ENCODE data around the gene CNTN4.
"Not testable (repeated sequence)": the region's sequence is repeated elsewhere in the genome, so short reads cannot be mapped to it uniquely, and the experiment has no call there.

Gene CNTN4

DNA sequence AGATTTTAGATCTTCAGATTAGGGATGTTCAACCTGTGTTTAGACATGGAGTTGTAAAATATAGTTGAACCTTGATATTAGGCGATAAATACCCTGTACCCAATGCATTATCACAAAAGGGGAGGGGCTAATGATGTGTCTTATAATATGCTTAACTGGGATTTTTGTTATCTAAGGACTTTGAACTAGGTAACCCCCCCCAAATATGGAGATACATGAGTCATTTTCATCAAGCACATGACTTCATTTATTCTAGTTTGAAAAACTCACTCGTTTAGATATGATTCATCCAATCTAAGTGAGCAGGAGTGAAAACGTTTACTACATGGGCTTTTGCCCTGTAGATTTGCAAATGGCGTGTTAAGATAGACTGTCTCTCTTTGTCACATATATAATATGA, 799.2 kb downstream of the CNTN4 start:
- no peak overlapping the region for H3K27ac Mint-ChIP-seq
- no peaks in the 10 kb centered on the region for H3K36me3 Mint-ChIP-seq
- no peaks in the 10 kb centered on the region for H3K4me1 Mint-ChIP-seq (ENCODE audit: low read depth)
- no peaks in the 10 kb centered on the region for H3K9me3 Mint-ChIP-seq (ENCODE audit: low read depth)
- peaks cover 2% of the 10 kb centered on the region for H3K27me3 Mint-ChIP-seq
- H3K4me3 Mint-ChIP-seq: no peak overlapping the region

DNA sequence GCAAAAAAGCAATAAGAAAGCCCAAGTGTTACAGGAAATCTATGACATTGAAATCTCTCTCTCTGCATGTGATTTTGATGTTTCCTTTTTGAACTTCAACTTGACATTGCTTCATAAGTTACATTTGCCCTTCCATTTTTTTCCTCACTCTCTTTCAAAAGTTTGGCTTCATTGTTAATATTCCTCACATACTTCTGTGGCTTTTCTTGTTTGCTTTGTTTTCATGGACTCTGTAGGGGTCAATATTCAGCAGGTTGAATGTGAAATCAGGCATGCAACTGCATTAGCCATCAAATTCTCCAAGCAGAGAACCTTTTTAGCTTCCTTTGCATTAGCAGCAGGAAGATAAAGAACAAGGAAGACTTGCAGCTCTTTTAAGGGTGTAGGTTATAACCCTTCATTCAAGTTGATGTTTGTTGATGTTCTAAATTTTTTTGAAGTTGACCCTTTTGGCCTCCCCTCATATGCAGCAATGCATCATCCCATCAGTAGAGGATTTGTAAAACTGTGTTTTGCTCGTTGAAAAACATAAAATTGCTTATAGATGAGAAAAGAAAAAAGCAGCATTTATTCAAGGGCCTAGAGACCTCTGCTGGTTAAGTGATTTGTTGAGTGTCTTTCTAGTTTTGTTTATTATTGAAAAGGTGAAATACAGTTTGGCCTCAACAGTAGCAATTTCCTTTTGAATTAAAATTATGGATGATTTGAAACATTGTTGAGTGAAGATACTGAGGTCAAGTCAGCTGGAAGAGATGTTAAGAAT, 800.1 kb downstream of the CNTN4 start:
- H3K36me3 Mint-ChIP-seq: no peaks in the 10 kb centered on the region

DNA sequence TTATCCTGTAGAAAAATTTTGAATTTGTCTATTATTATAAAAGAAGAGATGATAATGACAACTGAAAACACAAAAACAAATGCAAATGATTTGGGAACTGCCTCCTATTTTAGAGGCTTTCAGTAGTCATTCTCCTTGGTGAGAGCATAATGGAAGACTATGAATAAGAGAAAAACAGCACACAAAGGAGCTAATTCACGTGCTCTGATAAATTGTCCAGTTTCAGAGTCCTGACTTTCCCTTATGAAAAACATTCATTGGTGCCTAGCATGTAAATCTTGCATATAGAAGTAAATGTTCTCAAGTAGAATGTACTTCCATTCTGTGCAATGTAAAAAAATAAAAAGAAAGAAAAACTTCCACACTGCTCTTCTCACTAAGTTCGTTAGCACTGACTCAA, 805.4 kb downstream of the CNTN4 start:
- peaks cover 2% of the 10 kb centered on the region for H3K27me3 Mint-ChIP-seq
- H3K9me3 Mint-ChIP-seq (ENCODE audit: low read depth): no peaks in the 10 kb centered on the region
- H3K4me1 Mint-ChIP-seq (ENCODE audit: low read depth): no peaks in the 10 kb centered on the region
- no peak overlapping the region for H3K4me3 Mint-ChIP-seq
- no peaks in the 10 kb centered on the region for H3K36me3 Mint-ChIP-seq
- no peak overlapping the region for H3K27ac Mint-ChIP-seq

More for the DNA sequence above, 800.1 kb downstream of the CNTN4 start:
- Mint-ChIP-seq H3K9me3 (ENCODE audit: low read depth) (no peaks in the 10 kb centered on the region), H3K4me3 (no peak overlapping the region), H3K27ac (no peak overlapping the region), H3K27me3 (peaks cover 2% of the 10 kb centered on the region), H3K4me1 (ENCODE audit: low read depth) (no peaks in the 10 kb centered on the region)

DNA sequence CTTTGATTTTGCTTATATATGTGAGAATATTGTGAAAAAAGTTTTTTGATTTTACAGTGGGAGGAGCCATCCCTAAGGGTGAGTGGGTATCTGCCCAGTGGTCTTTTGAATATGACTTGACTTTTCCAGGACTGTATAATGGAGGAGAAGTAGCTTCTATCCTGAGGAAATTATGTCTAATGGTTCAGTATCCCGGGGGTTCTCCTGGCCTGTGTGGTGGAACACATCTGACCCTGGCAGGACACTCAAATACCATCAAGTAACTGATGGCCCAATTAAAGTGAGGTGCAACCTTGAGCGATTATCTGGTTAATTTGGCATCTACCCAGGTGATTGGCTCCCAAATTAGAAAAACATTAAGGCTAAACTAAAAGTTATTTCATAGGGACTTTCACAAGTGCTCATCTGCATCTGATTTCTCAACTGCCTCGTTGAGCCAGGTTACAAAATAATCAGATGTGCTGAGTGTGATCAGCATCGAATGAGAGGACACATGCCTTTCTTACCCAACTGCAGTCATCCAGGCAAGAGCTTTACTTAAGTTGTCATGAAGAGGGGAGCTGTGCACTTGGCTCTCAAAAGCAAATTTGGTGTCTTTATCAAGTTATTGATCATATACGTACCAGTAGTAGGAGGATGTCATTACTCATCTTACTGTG, 810.2 kb downstream of the CNTN4 start:
- Mint-ChIP-seq H3K27ac (no peak overlapping the region), H3K4me1 (ENCODE audit: low read depth) (no peaks in the 10 kb centered on the region), H3K27me3 (peaks cover 3% of the 10 kb centered on the region), H3K9me3 (ENCODE audit: low read depth) (no peaks in the 10 kb centered on the region), H3K4me3 (no peak overlapping the region), H3K36me3 (no peaks in the 10 kb centered on the region)

DNA sequence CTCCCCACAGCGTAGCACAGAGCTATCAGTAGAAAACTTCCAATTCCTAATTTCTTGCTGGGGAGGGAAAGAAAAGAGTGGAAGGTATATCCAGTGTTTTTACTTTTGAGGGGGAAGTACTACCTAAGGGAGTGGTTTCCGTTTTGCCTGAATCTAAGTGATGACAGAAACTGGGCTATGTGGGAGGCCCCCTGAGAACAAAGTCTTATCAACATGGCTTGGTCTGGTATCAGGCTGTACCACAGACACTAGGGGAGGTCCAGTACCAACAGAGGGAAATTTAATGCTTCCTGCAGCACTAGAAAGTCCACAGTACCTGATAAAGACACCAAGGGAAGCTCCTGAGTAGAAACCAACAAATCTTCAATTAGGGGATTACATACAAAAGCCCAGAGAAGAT, 812.3 kb downstream of the CNTN4 start:
- Mint-ChIP-seq H3K27ac (no peak overlapping the region), H3K4me1 (ENCODE audit: low read depth) (no peaks in the 10 kb centered on the region), H3K4me3 (no peak overlapping the region), H3K36me3 (no peaks in the 10 kb centered on the region), H3K27me3 (peaks cover 3% of the 10 kb centered on the region), H3K9me3 (ENCODE audit: low read depth) (no peaks in the 10 kb centered on the region)

DNA sequence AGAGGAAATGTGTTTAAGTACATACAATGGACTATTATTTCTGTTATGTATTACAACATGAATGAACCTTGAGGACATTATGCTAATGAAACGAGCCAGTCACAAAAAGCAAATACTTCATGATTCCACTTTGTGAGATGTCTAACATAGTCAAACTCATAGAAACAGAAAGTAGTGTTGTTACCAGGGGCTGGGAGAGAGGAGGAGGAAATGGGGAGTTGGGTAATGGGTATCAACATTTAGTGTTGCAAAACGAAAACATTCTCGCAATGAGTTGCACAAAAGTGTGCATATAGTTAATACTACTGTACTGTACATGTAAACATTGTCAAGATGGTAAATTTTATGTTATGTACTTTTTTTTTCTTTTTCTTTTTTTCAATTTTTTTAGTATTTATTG, 817.2 kb downstream of the CNTN4 start:
- H3K4me3 Mint-ChIP-seq: no peak overlapping the region
- peaks cover 1% of the 10 kb centered on the region for H3K27me3 Mint-ChIP-seq
- H3K9me3 Mint-ChIP-seq (ENCODE audit: low read depth): no peaks in the 10 kb centered on the region
- no peaks in the 10 kb centered on the region for H3K36me3 Mint-ChIP-seq
- H3K4me1 Mint-ChIP-seq (ENCODE audit: low read depth): no peaks in the 10 kb centered on the region
- no peak overlapping the region for H3K27ac Mint-ChIP-seq

DNA sequence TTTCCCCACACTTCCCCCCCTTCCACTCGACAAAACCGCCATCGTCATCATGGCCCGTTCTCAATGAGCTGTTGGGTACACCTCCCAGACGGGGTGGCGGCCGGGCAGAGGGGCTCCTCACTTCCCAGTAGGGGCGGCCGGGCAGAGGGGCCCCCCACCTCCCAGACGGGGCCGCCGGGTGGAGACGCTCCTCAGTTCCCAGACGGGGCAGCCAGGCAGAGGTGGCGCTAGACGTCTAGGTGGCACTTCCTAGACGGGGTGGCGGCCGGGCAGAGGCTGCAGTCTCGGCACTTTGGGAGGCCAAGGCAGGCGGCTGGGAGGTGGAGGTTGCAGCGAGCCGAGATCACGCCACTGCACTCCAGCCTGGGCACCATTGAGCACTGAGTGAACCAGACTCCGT, 818.0 kb downstream of the CNTN4 start:
- H3K27ac Mint-ChIP-seq; H3K36me3 Mint-ChIP-seq; H3K9me3 Mint-ChIP-seq (ENCODE audit: low read depth); H3K27me3 Mint-ChIP-seq; H3K4me3 Mint-ChIP-seq; H3K4me1 Mint-ChIP-seq (ENCODE audit: low read depth): not testable (repeated sequence)

DNA sequence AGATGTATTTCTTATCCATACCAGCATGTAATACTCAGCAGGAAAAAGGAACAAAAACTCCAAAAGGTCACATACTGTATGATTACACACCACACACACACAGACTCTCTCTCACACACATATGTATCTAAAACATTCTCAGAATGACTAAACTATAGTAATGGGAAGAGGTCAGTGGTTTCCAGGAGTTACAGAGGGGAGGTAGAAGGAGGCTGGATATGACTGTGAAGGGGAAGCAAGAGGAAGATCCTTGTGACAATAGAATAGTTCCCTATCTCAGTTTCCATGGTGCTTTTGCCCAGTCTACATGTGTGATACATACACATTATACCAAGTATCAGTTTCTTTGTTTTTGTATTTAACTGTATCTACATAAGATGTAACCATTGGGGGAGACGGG, 821.4 kb downstream of the CNTN4 start:
- no peak overlapping the region for H3K4me3 Mint-ChIP-seq
- H3K9me3 Mint-ChIP-seq (ENCODE audit: low read depth): no peaks in the 10 kb centered on the region
- no peaks in the 10 kb centered on the region for H3K4me1 Mint-ChIP-seq (ENCODE audit: low read depth)
- no peak overlapping the region for H3K27ac Mint-ChIP-seq
- no peaks in the 10 kb centered on the region for H3K36me3 Mint-ChIP-seq
- peaks cover 1% of the 10 kb centered on the region for H3K27me3 Mint-ChIP-seq

DNA sequence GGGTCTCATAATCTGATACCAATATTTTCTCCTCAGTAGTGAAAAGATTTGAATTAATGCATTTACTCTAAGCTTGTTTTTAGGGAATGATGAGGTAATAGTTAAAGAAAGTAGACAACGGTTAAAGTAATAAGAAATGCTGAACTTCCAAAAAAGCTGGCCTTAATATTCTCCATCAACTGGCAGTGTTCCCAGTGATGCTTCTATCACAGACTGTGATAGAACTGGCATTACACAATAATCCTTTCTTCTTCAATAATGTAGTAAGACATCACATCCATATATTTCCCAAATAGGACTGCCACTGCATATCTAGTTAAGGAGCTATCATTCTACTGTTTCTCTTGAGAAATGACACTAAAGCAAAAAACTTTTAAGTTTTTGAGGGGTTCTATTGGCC, 822.8 kb downstream of the CNTN4 start:
- Mint-ChIP-seq H3K27me3 (peaks cover 3% of the 10 kb centered on the region), H3K9me3 (ENCODE audit: low read depth) (no peaks in the 10 kb centered on the region), H3K4me1 (ENCODE audit: low read depth) (no peaks in the 10 kb centered on the region), H3K36me3 (no peaks in the 10 kb centered on the region), H3K27ac (no peak overlapping the region), H3K4me3 (no peak overlapping the region)

DNA sequence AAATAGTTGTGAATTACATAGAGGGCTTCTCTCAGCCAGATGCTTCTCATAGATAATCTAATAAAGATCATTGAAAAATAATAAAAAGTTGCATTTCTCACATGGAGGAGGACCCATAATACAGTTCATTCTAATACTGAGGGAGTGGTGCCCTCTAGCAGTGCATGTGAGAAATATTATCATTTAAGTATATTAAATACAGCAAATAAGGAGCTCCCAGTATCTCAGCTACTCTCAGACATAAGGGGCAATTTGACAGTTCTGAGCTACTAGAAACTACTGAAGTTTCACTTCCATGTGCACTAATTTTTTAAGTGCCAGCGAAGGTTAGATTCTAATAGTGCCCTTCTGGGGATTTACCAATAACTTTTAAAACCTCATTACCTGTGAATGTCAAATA, 823.2 kb downstream of the CNTN4 start:
- no peaks in the 10 kb centered on the region for H3K36me3 Mint-ChIP-seq
- H3K27me3 Mint-ChIP-seq: peaks cover 3% of the 10 kb centered on the region
- no peak overlapping the region for H3K27ac Mint-ChIP-seq
- no peaks in the 10 kb centered on the region for H3K4me1 Mint-ChIP-seq (ENCODE audit: low read depth)
- H3K4me3 Mint-ChIP-seq: no peak overlapping the region
- no peaks in the 10 kb centered on the region for H3K9me3 Mint-ChIP-seq (ENCODE audit: low read depth)

DNA sequence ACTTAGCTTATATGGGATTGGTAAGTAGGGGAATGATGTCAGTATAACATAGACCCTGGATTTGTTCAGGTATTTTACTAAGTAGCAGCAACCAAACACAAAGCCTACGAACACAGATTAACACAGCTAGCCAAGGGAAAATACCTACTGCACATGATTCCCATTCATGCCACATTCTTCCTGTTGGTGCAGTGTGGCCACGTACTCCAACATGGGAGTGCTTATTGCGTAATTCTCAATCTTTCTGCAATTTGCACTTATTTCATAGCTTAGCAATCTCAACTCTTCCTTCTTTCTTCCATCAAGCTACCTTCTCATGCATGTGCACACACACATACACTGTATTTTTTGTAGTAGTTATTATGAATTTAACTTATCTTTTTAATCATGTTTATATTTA, 824.7 kb downstream of the CNTN4 start:
- Mint-ChIP-seq H3K4me1 (ENCODE audit: low read depth) (no peaks in the 10 kb centered on the region), H3K27me3 (peaks cover 6% of the 10 kb centered on the region), H3K4me3 (no peak overlapping the region), H3K36me3 (no peaks in the 10 kb centered on the region), H3K27ac (no peak overlapping the region), H3K9me3 (ENCODE audit: low read depth) (no peaks in the 10 kb centered on the region)

DNA sequence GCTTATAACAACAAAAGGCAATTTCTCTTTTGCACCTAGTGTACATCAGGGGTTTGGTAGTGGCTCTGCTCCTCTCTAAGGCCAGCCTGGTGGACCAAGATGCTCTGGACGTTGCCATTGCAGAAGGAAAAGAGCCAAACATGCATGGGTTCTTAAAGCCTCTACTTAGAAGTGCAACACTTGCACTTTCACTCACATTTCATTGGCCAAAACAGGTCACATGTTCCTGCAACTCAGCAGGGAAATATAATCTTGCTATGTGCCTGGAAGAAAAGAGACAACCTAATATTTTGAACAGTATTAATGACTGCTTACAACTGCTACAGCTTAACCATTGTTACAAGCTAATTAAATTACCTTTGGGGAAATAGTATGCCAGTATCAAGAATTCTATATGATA, 828.6 kb downstream of the CNTN4 start:
- no peak overlapping the region for H3K4me3 Mint-ChIP-seq
- H3K27ac Mint-ChIP-seq: no peak overlapping the region
- no peaks in the 10 kb centered on the region for H3K4me1 Mint-ChIP-seq (ENCODE audit: low read depth)
- H3K9me3 Mint-ChIP-seq (ENCODE audit: low read depth): no peaks in the 10 kb centered on the region
- H3K36me3 Mint-ChIP-seq: no peaks in the 10 kb centered on the region
- H3K27me3 Mint-ChIP-seq: peaks cover 6% of the 10 kb centered on the region

DNA sequence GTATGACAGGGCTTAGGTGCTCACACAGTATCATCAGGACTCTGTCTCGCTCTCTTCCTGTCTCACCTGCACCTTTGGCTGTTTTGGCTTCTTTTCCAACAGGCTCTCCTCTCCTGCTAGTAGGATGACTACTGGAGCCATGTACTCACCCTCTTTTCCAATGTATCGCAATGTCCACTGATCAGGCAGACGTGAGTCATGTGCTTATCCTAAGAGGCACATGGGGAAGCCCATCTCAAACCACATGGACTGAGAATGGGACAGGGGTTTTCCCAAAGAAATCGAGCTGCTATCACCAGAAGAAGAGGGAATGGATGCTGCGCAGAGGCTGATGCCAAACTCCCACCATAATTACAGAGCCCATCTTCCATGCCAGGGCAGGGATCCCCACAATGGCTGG, 830.9 kb downstream of the CNTN4 start:
- Mint-ChIP-seq H3K27me3 (peaks cover 6% of the 10 kb centered on the region), H3K9me3 (ENCODE audit: low read depth) (no peaks in the 10 kb centered on the region), H3K27ac (no peak overlapping the region), H3K36me3 (no peaks in the 10 kb centered on the region), H3K4me3 (no peak overlapping the region), H3K4me1 (ENCODE audit: low read depth) (no peaks in the 10 kb centered on the region)

DNA sequence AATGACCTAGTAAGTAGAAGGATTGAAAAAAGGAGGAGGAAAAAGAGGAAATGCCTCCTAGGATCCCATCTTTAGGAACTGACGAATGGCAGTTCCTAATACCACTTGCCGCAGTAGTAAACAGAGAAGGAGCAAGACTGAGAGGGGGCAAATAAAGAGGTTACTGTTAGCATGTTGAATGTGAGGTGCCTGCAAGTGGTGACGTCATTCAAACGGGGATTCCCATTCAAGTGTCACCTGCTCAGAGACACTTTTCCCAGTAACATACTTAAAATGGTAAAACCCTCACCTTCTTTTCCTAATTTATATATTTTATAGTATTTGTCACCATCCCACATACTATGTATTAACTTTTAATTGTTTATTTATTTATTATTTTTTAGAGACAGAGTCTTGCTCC, 832.6 kb downstream of the CNTN4 start:
- Mint-ChIP-seq H3K4me3 (no peak overlapping the region), H3K27ac (no peak overlapping the region), H3K4me1 (ENCODE audit: low read depth) (no peaks in the 10 kb centered on the region), H3K36me3 (no peaks in the 10 kb centered on the region), H3K9me3 (ENCODE audit: low read depth) (no peaks in the 10 kb centered on the region), H3K27me3 (peaks cover 5% of the 10 kb centered on the region)

DNA sequence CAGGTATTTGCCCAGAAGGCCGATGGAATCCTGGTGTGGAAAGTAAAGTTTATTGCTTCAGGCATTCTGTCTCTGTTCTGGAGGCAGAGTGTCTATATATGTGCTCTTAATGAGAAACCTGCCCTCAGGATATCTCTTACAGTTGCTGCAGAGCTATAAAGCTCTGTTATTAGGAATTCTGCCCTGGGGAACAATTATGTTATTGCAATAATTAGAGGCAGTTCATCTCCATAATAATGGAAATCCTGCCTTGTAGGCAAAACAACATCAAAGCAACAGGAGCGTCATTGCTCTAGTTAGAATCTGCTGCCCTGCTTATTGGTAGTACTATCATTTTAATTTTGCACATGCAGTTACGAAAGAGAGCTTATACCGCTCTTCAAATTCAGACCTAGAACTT, 835.9 kb downstream of the CNTN4 start:
- Mint-ChIP-seq H3K27me3 (peaks cover 1% of the 10 kb centered on the region), H3K4me3 (no peak overlapping the region), H3K36me3 (no peaks in the 10 kb centered on the region), H3K9me3 (ENCODE audit: low read depth) (no peaks in the 10 kb centered on the region), H3K4me1 (ENCODE audit: low read depth) (no peaks in the 10 kb centered on the region), H3K27ac (no peak overlapping the region)

DNA sequence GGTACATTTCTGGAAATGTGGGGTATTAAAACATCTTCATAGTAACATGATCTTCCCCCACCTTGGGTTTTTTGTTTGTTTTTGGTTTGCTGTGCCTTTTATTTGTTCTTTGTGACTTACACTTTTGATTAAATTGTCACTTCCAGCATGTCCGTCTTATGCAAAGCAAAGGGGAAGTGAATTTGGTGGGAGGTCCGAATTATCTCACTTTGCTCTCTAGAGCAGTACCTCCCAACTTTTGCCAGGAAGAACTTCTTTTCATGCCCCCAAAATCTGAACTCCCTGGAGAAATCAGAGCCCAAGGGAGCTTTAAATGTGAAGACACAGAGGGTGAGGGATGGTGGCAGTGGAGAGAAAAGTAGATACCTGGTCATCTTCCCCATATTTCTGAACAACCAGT, 838.4 kb downstream of the CNTN4 start:
- Mint-ChIP-seq H3K4me3 (no peak overlapping the region), H3K27ac (no peak overlapping the region), H3K9me3 (ENCODE audit: low read depth) (no peaks in the 10 kb centered on the region), H3K4me1 (ENCODE audit: low read depth) (no peaks in the 10 kb centered on the region), H3K36me3 (no peaks in the 10 kb centered on the region), H3K27me3 (peaks cover 4% of the 10 kb centered on the region)

Measured in activated naive CD8-positive, alpha-beta T cell (primary cell).